Ovary (tissue), 9 donors: Measurements from ENCODE around the gene LIN9. TPM values are rescaled to one million over a fixed set of nuclear protein-coding genes. Genes with fewer than 3 reads are reported as not detected.

Experiments
- polyA plus RNA-seq, 2 donors: library from polyadenylated mRNA; stranded (reverse); fragments of 200-250 nt in 1 of 2; fragments of 350-450 nt in 1 of 2; fragmentation: Illumina TruSeq in 1 of 2; extraction: RNeasy Lipid Tissue Mini Kit (QIAGEN cat#74804) in 1 of 2; gene quantifications; one replicate each; pipeline ENCODE4 v1.2.3, GENCODE V29; 2013 to 2014
- total RNA-seq, 7 donors: library from RNA; depleted of rRNA in 2 of 7; stranded (reverse); fragments of >200 nt in 2 of 7; fragmentation: NEBNext Ultra II Directional in 3 of 7; extraction: Animal tissue kit (Norgen Biotek cat#: 25700) in 3 of 7; gene quantifications; one replicate each; pipeline versions ENCODE4 v1.1.0 to v1.2.4, GENCODE V29; 2016 to 2023
- donor health status: DM: no; HTN: no; CAD: no; lungs with moderate emphysema.
- donor health status: DM: no; HTN: no; CAD: no.
- donor health status: Bipolar disorder and iron deficiency.
- donor health status: DM: yes; HTN: yes; CAD: no.
- donor health status: DM: no; HTN: no; CAD: no.
- donor health status: DM: yes; HTN: yes; CAD: no.

The LIN9 gene
- total and polyA plus RNA-seq, 9 donors, result 3.1 to 8.6 (median 4.3) TPM

Other genes with a start within 250 kb of the LIN9 start
- 100 to 1,000 TPM; 266 to 526 (median 420) TPM for gene H3-3A, start 246.4 kb downstream of the LIN9 start, total RNA-seq
- 100 to 1,000 TPM; 500 to 590 TPM for gene H3-3A, start 246.4 kb downstream of the LIN9 start, polyA plus RNA-seq
- 10 to 100 TPM; 28.1 to 45.9 (median 35.9) TPM for gene ACBD3, start 122.4 kb downstream of the LIN9 start, total RNA-seq
- gene ACBD3, start 122.4 kb downstream of the LIN9 start, polyA plus RNA-seq, result 10 to 100 TPM; 17.6 to 26.1 TPM
- under 1 TPM in 5 of 7 donors, not detected in 2; 0.15 to 0.78 (median 0.34) TPM for gene MIXL1, start 85.5 kb downstream of the LIN9 start, total RNA-seq
- gene MIXL1, start 85.5 kb downstream of the LIN9 start, polyA plus RNA-seq, result under 1 TPM; 0.23 to 0.55 TPM
- gene PARP1, start 98.9 kb upstream of the LIN9 start, total RNA-seq, result 10 to 100 TPM; 35.9 to 71.4 (median 63.1) TPM
- gene PARP1, start 98.9 kb upstream of the LIN9 start, polyA plus RNA-seq, result 10 to 100 TPM; 24.7 to 74.6 TPM
- 1 to 10 TPM in 5 of 7 donors, under 1 TPM in 2; 0.24 to 6.1 (median 2.5) TPM for gene STUM, start 239.6 kb upstream of the LIN9 start, total RNA-seq
- gene STUM, start 239.6 kb upstream of the LIN9 start, polyA plus RNA-seq, result 1 to 10 TPM; 1.6 to 2.7 TPM